HK-2 (cell line): ENCODE results near the gene TMEM176B.
"Not testable (repeated sequence)": the region's sequence is repeated elsewhere in the genome, so short reads cannot be mapped to it uniquely, and the experiment has no call there.

Source experiments
- DNase-seq: peaks from one replicate; pipeline ENCODE4 v3.0.0-alpha.2; 2018; ENCODE audit not compliant: unreplicated experiment

TMEM176B gene

DNA sequence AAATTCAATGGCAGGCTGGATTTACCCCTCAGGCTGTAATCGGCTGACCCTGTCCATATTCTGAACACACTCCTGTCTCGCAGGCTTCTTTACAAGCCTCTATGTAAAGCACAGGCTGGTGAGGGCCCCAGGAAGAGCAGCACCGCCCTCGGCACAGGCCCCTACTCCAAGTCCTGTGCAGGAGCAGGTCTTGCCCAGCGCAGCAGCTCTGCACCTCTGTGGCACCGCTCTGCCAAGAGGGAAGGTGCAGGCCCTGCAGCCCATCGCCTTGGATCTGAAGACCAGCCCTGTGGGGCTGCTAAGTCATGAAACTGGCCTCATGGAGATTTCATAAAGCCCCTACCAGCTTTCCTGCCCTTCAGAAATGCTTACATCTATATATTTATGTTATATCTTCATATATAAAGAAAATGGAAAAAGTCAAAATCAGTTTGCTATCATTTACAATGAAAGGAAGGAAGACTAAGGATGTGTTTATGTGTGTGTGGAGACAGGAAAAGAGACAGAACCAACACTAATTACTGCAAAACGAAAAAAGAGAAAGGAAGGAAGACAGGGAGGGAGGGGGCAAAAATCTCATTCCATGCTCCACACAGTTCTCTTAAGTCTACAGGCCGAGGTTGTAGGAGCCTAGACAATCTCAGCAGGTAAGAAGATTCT, 9.6 kb downstream of the TMEM176B start:
- DNase-seq = no peak

DNA sequence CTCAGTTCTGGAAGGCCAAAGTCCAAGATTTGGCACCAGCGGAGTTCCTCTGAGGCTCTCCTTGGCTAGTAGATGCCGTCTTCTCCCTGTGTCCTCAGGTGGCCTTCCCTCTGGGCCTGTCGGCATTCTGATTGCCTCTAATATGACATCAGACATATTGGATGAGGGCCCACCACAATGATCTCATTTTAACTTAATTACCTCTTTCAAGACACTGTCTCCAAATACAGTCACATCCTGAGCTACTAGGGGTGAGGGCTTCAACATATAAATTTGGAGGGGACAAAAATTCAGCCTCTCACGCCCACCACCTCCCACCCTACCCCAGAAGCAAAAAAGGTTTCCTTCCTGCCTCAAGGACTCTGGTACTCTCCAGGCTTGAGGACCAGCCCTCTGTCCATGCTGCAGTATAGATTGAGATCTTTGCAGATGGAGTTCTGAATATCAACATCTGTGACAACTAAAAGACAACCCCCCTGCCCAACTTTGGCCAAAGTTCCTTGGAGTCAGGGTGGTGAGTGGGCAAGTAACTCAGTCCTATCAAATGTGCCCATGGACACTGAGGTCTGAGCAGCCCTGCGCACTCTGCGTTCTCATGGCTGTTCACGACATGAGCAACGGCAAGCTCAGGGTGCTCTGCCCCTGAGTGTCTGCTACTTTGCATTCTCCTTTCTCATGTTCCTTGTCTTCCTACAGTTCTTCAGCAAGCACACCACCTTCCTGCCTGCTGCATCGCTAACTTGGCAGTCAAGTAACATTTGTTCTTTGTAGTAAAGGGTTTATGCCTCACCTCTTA, 11.5 kb downstream of the TMEM176B start:
- DNase-seq = no peak

DNA sequence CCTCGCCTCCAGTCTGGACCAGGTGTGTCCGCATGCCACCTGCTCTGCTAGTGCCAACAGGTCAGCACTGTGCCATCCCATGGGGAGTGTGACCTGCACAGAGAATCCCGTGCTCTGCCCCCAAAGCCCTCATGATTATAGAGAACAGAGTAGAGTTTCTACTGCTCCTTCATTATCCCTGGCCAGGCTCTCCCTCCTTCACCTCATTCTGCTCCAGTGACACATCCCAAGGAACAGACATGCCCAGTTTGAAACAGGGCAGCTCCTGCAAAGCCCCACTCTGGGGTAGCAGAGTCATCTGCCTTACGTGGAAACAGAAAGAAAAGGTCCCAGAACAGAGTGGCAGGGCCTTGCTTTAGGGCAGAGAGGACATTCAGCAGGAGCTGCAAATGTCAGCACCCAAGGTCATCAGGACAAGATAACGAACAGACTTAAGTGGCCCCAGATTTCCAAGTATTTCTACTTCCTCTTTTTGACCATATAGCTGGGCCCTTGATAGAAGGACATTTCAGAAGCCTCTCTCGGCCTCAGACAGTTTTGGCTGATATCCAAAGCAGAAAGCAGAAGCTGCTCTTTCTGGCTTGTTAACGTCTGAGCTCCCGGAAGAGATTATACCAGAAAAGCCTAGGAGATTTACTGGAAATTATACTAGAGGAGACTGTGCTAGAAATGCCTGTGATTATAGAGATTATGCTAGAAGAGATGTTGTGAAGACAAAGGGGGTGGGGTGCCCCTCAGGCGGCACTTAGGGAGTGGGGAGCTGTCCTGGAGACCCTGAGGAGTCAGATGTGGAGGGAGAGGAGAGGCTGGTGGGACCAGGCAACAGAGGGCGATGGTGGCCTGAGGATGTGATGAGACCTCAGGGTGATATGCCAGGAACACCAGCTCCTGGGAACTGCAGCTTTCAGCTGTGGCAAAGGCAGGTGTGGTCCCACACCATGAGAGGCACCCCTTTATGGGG, 12.6 kb downstream of the TMEM176B start:
- DNase-seq = no peak

DNA sequence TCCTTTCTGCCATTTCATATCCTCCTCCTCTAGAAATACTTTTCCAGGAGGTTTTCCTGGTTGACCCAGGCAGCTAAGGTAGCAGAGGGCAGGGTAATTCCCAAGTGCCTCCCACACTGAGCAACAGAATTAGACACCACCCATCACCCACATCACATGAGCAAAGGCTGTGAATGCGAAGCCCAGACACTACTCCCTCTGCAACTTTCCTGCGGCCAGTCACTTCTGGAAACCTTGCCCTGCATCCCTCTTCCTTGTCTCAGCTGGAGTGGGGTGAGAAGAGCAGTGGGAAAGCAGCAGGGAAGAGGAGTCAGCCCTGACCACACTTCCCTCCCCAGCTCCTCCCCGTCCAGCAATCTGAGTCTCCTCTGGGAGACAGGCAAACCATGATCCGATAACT, 15.2 kb downstream of the TMEM176B start:
- DNase-seq = no peak

DNA sequence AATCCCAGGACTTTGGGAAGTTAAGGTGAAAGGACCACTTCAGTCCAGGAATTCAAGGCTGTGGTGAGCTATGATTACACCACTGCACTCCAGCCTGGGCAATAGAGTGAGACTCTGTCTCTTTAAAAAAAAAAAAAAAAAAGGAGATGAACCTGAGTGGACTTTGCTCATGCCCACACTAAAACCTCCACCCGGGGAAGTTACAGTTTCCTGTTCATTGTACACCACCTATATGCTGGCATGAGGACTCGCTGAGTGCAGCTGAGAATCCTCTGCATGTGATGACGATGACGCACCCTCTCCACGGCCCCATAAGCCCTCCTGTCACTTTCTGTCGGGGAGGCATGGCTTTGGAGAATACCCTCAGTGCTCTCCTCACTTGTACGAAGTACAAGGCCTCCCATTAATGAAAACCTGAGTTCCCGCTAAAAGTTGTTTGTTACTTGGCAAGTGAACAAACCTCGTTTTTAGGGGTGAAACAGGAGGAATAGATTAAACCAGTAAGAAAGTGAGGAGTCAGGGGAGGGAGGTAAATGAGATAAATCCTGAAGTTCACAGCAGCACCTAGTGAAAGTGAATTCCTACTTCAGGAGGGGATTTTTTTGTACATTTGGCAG, 15.9 kb downstream of the TMEM176B start:
- DNase-seq = no peak

DNA sequence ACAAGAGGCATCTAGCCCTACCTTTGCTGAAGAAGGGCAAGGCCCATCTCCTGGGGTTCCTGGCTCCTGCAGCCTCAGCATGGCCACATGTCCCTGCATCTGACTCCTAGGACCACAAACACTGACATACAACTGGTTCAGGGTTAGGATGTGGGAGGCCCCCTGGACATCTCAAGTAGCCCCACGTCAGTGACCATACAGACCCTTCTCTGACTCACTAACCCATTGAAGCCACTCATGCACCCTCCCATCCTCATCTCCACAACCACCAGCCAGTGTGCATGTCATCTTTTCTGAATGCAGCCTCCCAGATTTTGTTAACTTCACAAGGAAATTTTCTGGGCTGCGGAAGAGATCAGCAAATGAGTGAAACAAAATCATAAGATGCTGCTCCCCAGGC, 18.2 kb downstream of the TMEM176B start:
- DNase-seq = no peak

DNA sequence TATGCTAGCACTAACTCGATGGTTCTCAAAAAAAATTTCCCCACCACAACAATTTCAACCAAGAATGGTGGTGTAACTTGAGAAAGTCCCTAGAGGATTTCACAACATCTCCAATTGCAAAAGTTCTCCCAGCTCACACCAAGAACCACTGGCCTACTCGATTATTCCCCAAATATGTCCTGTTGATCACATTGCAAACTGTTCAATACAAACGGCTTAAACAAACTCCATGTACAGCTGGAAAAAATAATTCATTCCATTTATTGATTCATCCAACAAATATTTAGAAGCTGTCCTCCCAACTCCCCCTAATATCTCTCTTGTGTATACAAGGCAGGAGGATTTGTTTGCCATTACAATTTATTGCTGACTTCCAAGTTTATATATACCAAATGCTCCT, 19.1 kb downstream of the TMEM176B start:
- no peak for DNase-seq

DNA sequence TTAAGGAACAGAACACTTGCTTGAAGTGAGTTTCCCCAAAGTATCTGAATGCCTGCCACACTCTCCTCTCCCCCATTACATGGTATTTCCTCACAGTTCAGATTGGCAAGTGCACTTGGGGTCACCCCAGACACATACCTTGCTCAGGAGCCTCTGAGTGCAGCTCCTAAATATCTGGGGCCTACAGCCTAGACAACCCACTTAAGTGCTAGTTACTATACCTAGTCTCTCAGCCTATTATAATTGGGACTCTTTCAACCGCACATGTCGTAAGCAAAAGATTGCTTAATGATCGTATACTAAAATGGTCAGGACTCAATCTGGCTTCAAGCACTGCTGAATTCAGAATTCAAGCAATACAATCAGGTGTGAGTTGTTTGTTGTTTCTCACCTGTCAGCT, 19.9 kb downstream of the TMEM176B start:
- DNase-seq = no peak

DNA sequence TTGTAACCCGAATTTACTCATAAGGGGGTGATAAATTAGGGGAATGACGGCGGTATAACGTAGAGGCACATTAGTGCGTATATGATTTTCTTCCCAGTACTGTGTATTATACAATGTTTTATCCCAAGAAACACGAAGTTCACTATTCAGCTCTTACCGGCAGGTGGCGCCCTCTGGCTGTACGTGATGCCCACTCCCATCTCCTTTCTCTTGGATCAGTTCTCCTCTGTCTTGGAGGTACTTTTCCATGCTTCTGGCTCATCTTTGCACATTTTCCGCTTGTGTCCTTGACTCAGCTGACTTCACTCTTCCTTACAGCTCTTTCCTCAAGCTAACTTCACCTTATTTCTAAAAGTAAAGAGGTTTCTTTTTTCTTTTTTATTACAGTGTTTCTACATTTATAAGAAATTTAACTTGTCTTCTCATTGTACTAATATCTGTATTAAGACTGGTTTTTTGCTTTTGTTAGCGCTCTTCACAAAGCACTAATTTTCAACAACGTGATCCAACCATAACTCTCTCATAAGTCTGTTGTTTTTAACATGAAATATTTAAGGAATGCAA, 21.3 kb downstream of the TMEM176B start:
- peak; percentile 68 for DNase-seq

DNA sequence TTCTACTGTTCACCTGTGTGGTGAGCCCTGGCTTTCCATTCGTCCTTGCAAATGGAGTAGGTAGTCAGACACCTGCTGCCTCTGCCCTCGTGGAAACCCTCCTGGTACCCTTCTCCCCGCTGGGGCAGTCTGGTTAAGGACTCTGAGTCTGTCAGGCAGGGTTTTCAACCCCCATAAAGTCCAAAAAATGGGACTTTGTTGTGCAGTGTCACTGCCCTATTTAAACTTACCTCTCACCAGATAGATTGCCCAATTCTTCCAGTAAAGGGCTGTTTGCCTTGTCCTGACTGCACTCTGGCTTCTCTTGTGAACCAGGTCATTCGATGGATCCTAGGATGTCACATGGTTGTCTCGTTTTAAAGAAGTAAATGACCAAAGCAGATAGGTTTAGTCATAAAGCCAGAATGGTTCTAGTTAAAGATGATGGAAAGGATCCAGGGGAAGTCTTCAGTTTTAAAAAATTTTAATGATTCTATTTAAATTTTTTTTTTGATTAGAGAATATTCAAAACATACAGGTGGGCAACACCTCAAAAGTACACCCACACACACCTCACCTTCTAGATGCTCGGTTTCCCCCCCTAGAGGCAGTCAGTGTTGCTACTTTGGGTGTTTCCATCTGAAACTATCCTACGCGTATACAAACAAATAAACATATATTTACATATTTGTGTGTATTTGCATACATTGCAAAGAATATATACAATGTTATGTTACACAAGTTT, 22.0 kb downstream of the TMEM176B start:
- no peak for DNase-seq

DNA sequence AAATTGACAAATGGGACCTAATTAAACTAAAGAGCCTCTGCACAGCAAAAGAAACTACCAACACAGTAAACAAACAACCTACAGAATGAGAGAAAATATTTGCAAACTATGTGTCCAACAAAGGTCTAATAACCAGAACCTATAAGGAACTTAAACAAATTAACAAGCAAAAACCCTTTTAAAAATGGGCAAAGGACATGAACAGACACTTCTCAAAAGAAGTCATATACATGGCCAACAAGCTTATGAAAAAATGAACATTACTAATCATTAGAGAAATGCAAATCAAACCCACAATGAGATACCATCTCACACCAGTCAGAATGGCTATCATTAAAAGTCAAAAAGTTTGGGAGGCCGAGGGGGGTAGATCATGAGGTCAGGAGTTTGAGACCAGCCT, 26.0 kb downstream of the TMEM176B start:
- not testable (repeated sequence) for DNase-seq

DNA sequence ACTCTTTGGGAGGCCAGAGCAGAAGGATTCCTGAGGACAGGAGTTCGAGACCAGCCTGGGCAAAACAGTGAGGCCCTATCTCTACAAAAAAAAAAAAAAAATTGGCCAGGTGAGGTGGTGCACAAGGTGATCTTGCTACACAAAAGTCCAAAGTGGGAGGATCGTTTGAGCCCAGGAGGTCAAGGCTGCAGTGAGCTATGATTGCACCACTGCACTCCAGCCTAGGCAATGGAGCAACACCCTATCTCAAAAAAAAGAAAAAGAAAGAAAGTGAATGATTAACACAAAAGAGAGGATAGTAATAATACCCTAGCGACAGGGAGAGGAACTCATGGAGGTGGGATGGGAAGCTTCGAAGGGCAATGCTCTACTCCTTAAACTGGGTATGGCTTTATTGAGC, 30.4 kb downstream of the TMEM176B start:
- no peak for DNase-seq

DNA sequence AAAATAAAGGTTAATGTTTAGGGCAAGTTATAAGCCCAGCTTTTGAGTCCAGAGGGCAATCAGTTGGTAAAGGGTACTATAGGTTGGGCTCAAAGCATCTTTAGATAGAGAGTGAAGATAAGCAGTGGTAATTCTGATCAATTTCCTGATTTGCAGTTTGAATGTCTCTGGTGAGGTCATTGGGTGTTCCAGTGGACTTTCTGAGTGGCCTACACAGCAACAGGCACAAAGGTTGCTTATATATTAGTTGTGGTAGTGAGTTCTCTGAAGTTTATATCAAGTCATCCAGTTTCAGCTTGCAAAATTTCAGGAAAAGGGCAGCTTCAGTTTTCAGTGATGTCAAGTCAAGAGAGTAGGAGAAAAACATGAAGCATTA, 33.8 kb downstream of the TMEM176B start:
- DNase-seq = no peak

DNA sequence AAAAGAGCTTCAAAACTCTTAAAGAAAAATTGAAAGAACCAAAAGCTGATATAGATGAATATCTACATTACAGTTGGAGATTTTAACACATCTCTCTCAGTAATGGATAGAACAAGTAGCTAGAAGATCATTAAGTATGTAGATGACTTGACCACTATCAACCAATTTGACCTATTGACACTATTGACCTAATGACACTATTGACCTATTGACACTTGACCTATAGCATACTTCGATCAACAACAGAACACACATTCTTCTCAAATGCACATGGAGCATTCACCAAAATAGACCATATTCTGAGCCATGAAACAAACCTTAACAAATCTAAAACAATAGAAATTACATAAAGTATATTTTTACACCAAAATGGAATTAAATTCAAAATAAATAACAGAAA, 40.7 kb downstream of the TMEM176B start:
- DNase-seq = no peak

DNA sequence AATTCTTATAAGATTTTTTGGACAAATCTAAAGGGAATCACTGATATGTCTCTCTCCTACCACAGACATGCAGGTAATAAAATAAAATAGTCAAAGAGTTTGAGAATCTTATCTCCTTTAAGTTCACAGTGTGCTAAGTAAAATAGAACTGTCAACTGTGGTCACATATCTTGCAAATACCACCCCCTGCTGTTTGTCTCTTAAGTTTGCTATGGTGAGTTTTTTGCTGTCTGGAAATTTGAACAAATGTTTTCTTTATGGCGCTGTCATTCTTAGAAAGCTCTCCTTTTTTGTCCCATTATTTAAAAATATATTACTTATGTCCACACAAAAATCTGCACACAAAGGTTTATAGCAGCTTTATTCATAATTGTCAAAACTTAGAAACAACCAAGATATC, 43.3 kb downstream of the TMEM176B start:
- DNase-seq = no peak

DNA sequence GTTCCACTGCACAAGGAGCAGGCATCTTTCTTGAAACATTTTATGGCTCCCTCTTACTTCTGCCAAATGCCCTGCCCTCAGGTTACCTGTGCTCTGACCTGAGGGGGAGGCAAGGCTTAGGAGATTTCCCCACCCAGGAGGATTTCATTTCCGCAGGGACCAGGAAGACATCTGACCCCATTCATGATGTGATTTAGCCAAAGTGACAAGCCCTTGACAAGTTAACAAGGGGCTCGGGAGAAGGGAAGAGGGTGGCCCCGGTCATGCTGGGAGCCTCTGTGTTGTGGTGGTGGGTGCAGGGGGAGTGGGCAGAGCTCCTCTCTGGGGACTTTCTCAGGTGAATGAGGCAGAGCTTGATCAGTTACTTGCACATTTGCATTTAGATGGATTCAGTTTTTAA, 44.0 kb downstream of the TMEM176B start:
- DNase-seq = no peak

DNA sequence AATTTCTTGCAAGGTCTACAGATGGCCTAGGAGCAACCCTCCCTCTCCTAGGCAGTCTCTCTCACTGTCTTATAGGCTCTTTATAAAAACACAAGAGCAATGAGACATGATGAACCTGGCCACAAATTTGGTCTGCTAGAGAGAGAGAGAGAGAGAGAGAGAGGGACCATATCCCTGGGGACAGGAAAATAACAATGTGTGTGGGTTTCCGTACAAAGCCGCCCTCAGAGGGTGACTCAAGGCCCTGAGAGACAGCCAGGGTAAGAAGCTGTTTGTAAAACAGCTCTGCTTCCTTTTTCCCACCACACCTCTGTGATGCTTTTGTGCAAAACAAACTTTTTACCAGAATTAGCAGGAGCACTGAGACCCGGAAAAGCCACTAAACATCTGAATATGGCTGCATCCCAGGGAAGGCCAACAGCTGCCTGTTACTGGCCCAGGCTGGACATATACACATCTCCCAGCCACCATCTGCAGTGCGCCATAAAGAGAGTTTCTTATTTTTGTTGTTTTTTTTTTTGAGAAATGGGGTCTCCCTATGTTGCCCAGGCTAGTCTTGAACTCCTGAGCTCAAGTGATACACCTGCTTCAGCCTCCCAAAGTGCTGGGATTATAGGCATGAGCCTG, 44.6 kb downstream of the TMEM176B start:
- no peak for DNase-seq

DNA sequence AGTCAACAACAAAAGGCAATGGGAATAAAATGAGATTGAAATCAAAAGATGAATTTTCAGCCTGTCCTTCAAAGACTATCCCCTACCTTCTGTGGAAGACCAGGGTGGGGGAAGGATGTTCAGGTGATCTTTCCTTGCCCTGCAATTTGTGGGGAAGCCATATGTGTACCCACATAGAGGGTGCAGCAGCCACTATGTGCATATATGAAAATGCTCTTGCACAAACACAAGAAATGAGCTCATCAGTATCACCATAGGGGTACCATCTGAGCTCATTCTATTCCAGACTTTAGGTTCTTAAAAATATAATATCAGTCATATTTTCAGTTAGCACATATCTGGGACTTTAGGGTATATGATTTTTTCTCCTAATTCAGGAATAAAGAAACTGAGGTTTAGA, 45.2 kb downstream of the TMEM176B start:
- DNase-seq = no peak

DNA sequence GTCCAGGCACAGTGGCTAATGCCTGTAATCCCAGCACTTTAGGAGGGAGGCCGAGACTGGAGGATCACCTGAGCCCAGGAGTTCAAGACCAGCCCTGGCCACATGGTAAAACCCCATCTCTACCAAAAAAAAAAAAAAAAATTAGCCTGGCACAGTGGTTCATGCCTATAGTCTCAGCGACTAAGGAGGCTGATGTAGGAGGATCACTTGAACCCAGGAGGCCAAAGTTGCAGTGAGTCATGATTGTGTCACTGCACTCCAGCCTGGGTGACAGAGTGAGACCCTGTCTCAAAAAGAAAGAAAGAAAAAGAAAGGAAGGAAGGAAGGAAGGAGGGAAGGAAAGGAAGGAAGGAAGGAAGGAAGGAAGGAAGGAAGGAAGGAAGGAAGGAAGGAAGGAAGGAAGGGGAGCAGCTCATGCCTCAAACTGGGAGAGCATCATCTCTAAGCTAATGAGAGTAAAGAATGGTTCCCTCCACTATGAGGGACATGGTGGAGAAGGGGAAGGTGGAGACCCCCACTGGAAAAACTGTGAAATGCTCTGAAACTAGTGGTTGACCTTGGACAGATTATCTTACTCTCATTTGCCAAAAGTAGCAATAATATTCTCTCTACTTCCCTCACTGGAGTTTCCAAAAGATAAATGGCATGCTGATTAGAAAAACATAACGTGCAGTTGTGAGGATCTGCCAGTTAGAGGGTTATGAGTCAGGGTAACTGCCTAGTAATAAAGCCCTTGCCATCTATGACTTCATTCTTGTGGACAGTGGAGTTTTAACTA, 46.1 kb downstream of the TMEM176B start:
- no peak for DNase-seq

DNA sequence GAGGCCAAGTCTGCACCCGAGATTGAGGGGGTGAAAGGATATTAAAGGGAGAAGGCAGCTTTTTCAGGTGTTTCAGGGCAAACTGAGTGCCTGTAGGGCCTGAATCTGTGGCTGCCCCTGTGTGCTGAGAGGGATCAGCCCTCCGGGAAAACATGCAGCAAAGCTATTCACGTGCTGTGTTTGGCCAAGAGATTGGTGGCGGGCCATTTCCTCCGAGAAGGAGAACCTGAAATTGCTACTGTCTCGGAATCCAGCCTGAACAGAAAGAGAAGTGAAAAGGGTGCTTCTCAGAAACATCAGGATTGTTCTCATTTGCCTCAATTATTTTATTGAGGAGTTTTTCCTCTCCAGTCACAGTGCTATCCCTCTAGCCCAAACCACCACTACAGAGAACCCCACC, 46.9 kb downstream of the TMEM176B start:
- no peak for DNase-seq
